GM12801 (cell line): ENCODE data around the gene C9.

Experiments used
- TF ChIP-seq, protein P1 (sequence below): IDR thresholded peaks from one replicate; pipeline ENCODE4 v1.5.1; 2011; ENCODE audit warnings: control low read depth; ENCODE audit not compliant: insufficient read length; ENCODE audit errors: extremely low read depth

C9 gene

DNA sequence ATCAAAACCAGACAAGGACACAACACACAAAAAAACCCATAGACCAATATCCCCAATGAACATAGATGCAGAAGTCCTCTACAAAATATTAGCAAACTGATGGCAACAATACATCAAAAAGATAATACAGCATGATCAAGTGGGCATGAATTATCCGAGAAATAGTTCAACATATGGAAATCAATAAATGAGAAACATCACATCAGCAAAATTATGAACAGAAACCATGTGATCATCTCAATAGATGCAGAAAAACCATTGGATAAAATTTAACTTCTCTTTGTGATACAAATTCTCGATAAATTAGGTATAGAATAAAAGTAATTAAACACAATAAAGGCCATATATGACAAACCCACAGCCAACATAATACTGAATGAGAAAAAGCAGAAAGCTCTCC is 69.6 kb downstream of the C9 start:
- TF ChIP-seq, protein P1, sequence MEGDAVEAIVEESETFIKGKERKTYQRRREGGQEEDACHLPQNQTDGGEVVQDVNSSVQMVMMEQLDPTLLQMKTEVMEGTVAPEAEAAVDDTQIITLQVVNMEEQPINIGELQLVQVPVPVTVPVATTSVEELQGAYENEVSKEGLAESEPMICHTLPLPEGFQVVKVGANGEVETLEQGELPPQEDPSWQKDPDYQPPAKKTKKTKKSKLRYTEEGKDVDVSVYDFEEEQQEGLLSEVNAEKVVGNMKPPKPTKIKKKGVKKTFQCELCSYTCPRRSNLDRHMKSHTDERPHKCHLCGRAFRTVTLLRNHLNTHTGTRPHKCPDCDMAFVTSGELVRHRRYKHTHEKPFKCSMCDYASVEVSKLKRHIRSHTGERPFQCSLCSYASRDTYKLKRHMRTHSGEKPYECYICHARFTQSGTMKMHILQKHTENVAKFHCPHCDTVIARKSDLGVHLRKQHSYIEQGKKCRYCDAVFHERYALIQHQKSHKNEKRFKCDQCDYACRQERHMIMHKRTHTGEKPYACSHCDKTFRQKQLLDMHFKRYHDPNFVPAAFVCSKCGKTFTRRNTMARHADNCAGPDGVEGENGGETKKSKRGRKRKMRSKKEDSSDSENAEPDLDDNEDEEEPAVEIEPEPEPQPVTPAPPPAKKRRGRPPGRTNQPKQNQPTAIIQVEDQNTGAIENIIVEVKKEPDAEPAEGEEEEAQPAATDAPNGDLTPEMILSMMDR: no peak

DNA sequence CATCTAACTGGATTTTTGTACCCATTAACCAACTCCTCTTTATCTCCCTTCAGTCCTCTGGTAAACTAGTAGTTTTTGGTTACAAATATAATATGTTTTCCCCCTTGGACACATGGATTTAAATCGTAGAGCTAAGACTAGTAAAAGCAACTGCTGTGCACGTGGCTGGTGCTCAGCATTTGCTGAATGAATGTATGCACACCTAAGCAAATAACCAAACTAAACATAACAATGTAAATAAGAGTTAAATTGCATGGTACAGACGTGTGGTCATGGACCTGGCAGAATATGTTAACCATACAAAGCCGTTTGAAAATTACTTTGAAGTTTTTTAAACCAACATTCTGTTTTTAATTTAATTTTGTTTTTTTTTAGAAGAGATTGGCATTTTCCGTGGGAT is 79.7 kb downstream of the C9 start:
- TF ChIP-seq, protein P1: no peak

DNA sequence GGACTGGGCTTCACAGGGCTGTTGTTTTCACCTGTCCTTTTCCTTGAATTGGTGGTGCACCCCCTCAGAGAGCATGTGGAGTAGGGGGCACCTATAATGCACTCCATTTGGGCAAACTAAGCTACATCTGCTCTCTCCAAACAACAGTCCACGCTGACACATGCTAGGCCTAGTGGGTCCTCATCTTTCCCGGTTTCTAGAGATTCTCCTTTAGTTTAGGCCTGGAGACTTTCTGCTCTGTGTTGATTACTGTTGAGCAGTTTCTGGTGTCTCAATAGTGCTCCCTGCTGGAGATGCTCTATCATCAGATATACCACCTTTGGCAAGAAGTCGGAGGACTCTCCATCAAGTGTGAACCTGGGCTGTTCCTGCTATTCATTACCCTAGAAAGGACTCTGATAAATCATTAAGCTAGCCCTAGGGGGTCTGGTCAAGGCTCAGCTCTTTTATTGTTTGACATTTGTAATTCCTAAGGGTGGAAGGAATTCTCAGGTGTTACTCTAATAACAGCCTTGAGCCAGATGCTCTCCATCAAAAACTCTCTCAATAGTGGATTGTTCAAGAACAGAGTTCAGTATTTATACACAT is 81.0 kb downstream of the C9 start:
- TF ChIP-seq, protein P1: no peak

DNA sequence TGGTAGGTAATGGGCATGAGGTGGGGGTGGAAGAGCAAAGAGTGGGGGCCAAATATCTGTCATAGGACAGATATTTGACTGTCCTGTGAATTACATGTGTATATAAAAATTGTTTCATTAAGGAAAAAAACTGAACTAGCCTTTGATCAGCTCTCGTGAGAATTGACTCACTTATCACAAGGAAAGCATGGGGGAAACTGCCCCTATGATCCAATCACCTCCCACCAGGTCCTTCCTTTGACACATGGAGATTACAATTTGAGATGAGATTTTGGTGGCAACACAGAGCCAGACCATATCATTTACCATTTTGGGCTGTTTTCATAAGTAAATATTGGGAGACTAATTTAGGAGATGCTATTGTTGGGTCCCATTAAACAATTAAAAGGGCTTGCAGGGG is 81.7 kb downstream of the C9 start:
- TF ChIP-seq, protein P1: no peak

DNA sequence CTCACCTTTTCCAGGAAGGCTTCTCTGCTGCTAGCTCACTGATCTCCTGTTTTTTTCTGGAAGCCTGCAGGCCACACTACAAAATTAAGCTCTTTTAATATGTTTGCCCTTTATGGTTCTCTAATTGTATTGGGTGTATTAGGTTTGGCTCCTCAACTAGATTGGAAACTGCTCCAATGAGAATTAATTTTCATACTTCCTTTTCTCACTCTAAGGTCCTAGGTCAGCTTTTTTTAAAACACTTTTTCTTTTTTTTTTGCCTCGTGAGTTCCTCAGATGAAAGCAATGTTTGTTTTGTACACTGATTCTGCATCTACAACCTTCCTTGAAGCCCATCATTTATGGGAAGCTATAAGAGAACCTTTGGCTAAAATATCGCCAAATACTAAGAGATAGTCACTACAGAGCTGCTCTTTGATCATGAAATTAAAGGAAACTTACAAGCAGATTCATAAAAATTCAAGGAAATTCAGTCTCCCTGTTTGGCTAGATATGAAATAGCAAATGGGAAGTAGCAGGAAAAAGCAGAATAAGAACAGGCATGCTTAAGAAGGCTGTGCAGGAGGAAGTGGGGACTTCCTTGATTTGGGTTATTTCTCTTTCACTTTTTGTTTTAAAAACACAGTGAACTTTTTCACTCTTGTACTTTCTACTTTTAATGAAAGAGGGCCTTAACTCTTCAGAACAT is 89.8 kb downstream of the C9 start:
- TF ChIP-seq, protein P1: no peak

DNA sequence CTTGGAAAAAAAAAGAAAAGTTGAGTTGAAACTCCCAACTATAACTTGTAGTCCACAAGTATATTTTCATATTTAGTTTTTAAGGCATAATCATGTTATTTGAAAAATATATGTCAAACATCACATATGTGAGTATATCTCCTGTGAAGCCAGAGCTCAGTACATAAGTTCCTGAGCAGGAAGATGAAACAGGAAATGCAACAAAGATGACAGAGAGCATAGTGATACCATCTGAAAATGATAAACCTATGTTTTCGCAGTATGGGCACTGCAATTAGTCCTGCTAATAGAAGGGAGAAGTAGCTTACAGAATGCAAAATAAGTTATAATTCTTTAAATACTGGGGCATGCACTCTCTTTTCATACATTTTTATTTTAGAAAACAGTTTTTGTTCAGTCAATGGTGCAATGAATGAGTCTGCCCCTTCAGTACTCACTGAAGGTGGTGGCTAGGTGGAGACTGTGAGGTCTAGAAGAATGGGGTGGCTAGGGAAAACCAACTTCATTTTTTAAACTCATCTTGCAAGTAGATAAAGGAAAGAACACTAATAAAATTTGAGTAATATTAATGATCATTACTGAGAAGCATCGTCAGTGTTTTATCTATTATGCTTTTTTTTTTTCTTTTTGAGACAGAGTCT is 90.9 kb downstream of the C9 start:
- TF ChIP-seq, protein P1: no peak

DNA sequence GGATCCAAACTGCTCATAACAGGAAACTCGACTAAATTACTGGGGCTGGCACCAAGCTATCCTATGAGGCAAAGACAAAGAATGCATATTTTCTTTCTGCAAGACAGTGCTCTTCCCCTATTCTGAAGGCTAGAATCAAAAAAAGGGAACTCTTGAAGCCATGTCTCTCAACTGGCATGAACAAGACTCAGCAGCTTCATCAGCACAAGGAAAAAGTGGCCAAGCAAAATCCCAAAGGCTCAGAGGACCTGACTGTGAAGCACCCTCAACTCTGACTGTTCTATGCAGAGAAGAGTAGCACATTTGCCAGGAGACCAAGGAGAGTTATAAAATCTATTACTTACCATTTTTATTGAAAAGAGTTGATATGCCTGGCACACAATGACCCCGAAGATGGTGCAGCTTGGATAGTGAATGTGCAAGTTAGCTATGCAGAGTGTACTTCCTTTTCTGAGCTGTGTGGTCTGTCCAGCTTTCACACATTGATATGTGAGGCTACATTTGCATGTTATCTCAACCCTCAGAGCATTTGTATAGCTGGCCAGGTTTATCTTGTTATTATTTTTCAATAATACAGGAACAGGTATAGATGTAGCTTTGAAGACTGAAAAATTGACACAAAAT is 94.0 kb downstream of the C9 start:
- TF ChIP-seq, protein P1: no peak
